HK-2 (cell line): Measurements from ENCODE around the gene DNAJC16.

Experiments used
- DNase-seq: peaks from one replicate; pipeline ENCODE4 v3.0.0-alpha.2; 2018; ENCODE audit not compliant: unreplicated experiment

DNAJC16 gene

GRCh38 chr1:15620902-15621682 is 94.4 kb downstream of the DNAJC16 start:
- DNase-seq = no peak

GRCh38 chr1:15621975-15622374 is 95.3 kb downstream of the DNAJC16 start:
- no peak for DNase-seq

GRCh38 chr1:15622712-15623373 is 96.2 kb downstream of the DNAJC16 start:
- DNase-seq = no peak

- no peak for DNase-seq
These were observed 96.8 kb downstream of the DNAJC16 start for GRCh38 chr1:15623435-15623834.

- DNase-seq = no peak
These were observed 97.6 kb downstream of the DNAJC16 start for GRCh38 chr1:15624133-15624714.

- no peak for DNase-seq
These were observed 98.6 kb downstream of the DNAJC16 start for GRCh38 chr1:15625056-15625917.
